ENCODE data around the gene RAC3. TPM values are rescaled to one million over a fixed set of nuclear protein-coding genes. Genes with fewer than 3 reads are reported as not detected.

Gene RAC3
- total RNA-seq, 2 experiments from 2014 or later: 3.3 to 5.3 TPM

- H3K36me3 Mint-ChIP-seq (ENCODE audit: low read depth): no peaks in the 10 kb centered on the region
- Histone ChIP-seq H3K27ac (ENCODE audit: low read depth in 1 of 2, low read length in 2 of 2) (no peak overlapping the region), H3K27me3 (ENCODE audit: control insufficient read depth in 1 of 2, insufficient read depth in 2 of 2, low read length in 2 of 2) (no peaks in the 10 kb centered on the region), H3K4me3 (ENCODE audit: low read length) (no peak overlapping the region), H3K9me3 (ENCODE audit: control insufficient read depth in 1 of 2, insufficient read depth in 1 of 2, low read length in 2 of 2) (no peaks in the 10 kb centered on the region), H3K4me1 (ENCODE audit: insufficient read depth, low read length) (no peaks in the 10 kb centered on the region), H3K36me3 (ENCODE audit: insufficient read depth, low read length) (no peaks in the 10 kb centered on the region)
- no peaks in the 10 kb centered on the region for H3K4me1 Mint-ChIP-seq (ENCODE audit: low read depth)
- H3K27ac Mint-ChIP-seq: no peak overlapping the region
- ATAC-seq (ENCODE audit: poor library complexity) (no peak), DNase-seq (no peak)
- TF ChIP-seq CTCF (IDR thresholded peaks at IDR 0.05): no peak
- ChIA-PET CTCF (interaction anchor here (1.2 kb wide), 1 partner anchor 53 kb away, joined by 5 read pairs; no protein-coding TSS in a partner anchor), POLR2A (interaction anchor here (0.5 kb wide), 1 partner anchor 10 kb away, joined by 3 read pairs; the partner anchor contains the start of gene CENPX)
- intact Hi-C loops (cut with DNase I, micrococcal nuclease): no loop called here
- H3K9me3 Mint-ChIP-seq: no peaks in the 10 kb centered on the region
- no peak overlapping the region for H3K4me3 Mint-ChIP-seq
- H3K27me3 Mint-ChIP-seq: no peaks in the 10 kb centered on the region
Measured at GRCh38 chr17:82012640-82013295, 18.7 kb upstream of the RAC3 start.

GRCh38 chr17:82013341-82013740, 18.1 kb upstream of the RAC3 start:
- H3K9me3 ChIP-seq (ENCODE audit: control insufficient read depth in 1 of 2, insufficient read depth in 1 of 2, low read length in 2 of 2): no peaks in the 10 kb centered on the region
- no peak overlapping the region for H3K27ac ChIP-seq (ENCODE audit: low read depth in 1 of 2, low read length in 2 of 2)
- H3K27me3 ChIP-seq (ENCODE audit: control insufficient read depth in 1 of 2, insufficient read depth in 2 of 2, low read length in 2 of 2): no peaks in the 10 kb centered on the region
- Mint-ChIP-seq H3K36me3 (ENCODE audit: low read depth) (no peaks in the 10 kb centered on the region), H3K4me1 (ENCODE audit: low read depth) (no peaks in the 10 kb centered on the region), H3K4me3 (no peak overlapping the region), H3K27me3 (no peaks in the 10 kb centered on the region), H3K27ac (no peak overlapping the region), H3K9me3 (no peaks in the 10 kb centered on the region)
- no peak for TF ChIP-seq CTCF (IDR thresholded peaks at IDR 0.05)
- DNase-seq: no peak
- H3K36me3 ChIP-seq (ENCODE audit: insufficient read depth, low read length): peaks cover 3% of the 10 kb centered on the region
- ATAC-seq (ENCODE audit: poor library complexity): no peak
- no peak overlapping the region for H3K4me3 ChIP-seq (ENCODE audit: low read length)
- CTCF ChIA-PET: interaction anchor here (1.2 kb wide), 1 partner anchor 54 kb away, joined by 5 read pairs; no protein-coding TSS in a partner anchor
- no peaks in the 10 kb centered on the region for H3K4me1 ChIP-seq (ENCODE audit: insufficient read depth, low read length)
- POLR2A ChIA-PET: no interaction called here
- intact Hi-C loops (cut with DNase I, micrococcal nuclease): no loop called here

GRCh38 chr17:82013772-82014321, 17.6 kb upstream of the RAC3 start:
- ChIA-PET POLR2A (no interaction called here), CTCF (no interaction called here)

More at GRCh38 chr17:82013772-82014321, 17.6 kb upstream of the RAC3 start:
- TF ChIP-seq CTCF (IDR thresholded peaks at IDR 0.05): no peak
- DNase-seq: no peak
- no peak overlapping the region for H3K4me3 Mint-ChIP-seq
- no peak for ATAC-seq (ENCODE audit: poor library complexity)
- no peaks in the 10 kb centered on the region for H3K27me3 Mint-ChIP-seq
- H3K4me1 Mint-ChIP-seq (ENCODE audit: low read depth): no peaks in the 10 kb centered on the region
- H3K4me3 ChIP-seq (ENCODE audit: low read length): no peak overlapping the region
- peaks cover 8% of the 10 kb centered on the region for H3K36me3 ChIP-seq (ENCODE audit: insufficient read depth, low read length)
- no peak overlapping the region for H3K27ac Mint-ChIP-seq
- H3K36me3 Mint-ChIP-seq (ENCODE audit: low read depth): no peaks in the 10 kb centered on the region
- no peaks in the 10 kb centered on the region for H3K27me3 ChIP-seq (ENCODE audit: control insufficient read depth in 1 of 2, insufficient read depth in 2 of 2, low read length in 2 of 2)
- H3K9me3 ChIP-seq (ENCODE audit: control insufficient read depth in 1 of 2, insufficient read depth in 1 of 2, low read length in 2 of 2): no peaks in the 10 kb centered on the region
- no peaks in the 10 kb centered on the region for H3K9me3 Mint-ChIP-seq
- H3K4me1 ChIP-seq (ENCODE audit: insufficient read depth, low read length): no peaks in the 10 kb centered on the region
- intact Hi-C loops (cut with DNase I, micrococcal nuclease): no loop called here
- H3K27ac ChIP-seq (ENCODE audit: low read depth in 1 of 2, low read length in 2 of 2): no peak overlapping the region

Data from CD4-positive, alpha-beta T cell (primary cell).